K562 (cell line): ENCODE results near the gene SPEF1. TPM values are rescaled to one million over a fixed set of nuclear protein-coding genes. Genes with fewer than 3 reads are reported as not detected.
A peak's percentile ranks its signal among the peaks of the same experiment; 100 is the strongest.

Experiments
- CAMTA2 ChIP-seq: fragments of 250-450 bp; sonication (Bioruptor Pico); conservative IDR thresholded peaks from 2 replicates; pipeline ENCODE4 v1.5.1; 2022
- CBFB ChIP-seq: sonication (generic); formaldehyde crosslinking; IDR thresholded peaks from 2 replicates; pipeline ENCODE4 v1.4.0; 2020; ENCODE audit warnings: mild to moderate bottlenecking, missing genetic modification reagents
- FOXJ3 ChIP-seq: sonication (generic); formaldehyde crosslinking; IDR thresholded peaks from 2 replicates; pipeline ENCODE4 v1.4.0; 2020; ENCODE audit warnings: mild to moderate bottlenecking, missing genetic modification reagents
- GATA2 ChIP-seq: sonication (generic); formaldehyde crosslinking; IDR thresholded peaks from 2 replicates; pipeline ENCODE4 v1.4.0; 2020; ENCODE audit warnings: mild to moderate bottlenecking, missing genetic modification reagents
- HDAC1 ChIP-seq, 2 experiments: fragments of 450-650 bp; IDR thresholded peaks; 2 replicates each; pipeline ENCODE4 v1.6.1; 2016 to 2017; ENCODE audit warnings: inconsistent platforms in 1 of 2, mild to moderate bottlenecking in 1 of 2, moderate library complexity in 1 of 2
- HMGN3 ChIP-seq: IDR thresholded peaks from 2 replicates; pipeline ENCODE4 v1.6.1; 2011; ENCODE audit warnings: borderline replicate concordance, low read depth, mild to moderate bottlenecking, mixed read lengths, low read length; ENCODE audit not compliant: insufficient read length; ENCODE audit errors: extremely low read depth
- JUND ChIP-seq, 2 experiments: IDR thresholded peaks; 2 replicates in 1 of 2; 3 replicates in 1 of 2; pipeline ENCODE4 v1.6.1; 2011; ENCODE audit warnings: borderline replicate concordance in 2 of 2, low read depth in 2 of 2, low read length in 2 of 2, improper control_type of control experiment in 1 of 2, missing biosample characterization in 1 of 2, missing genetic modification characterization in 1 of 2, missing genetic modification reagents in 1 of 2
- MXI1 ChIP-seq: IDR thresholded peaks from 2 replicates; pipeline ENCODE4 v1.6.1; 2011; ENCODE audit warnings: low read depth, mild to moderate bottlenecking, improper control_type of control experiment, low read length
- RBFOX2 ChIP-seq: fragments of 200-400 bp; formaldehyde crosslinking; IDR thresholded peaks from 2 replicates; pipeline ENCODE4 v1.6.1; 2017; ENCODE audit warnings: low read depth, mild to moderate bottlenecking, low read length, moderate library complexity
- VEZF1 ChIP-seq: fragments of 200-800 bp; sonication (Bioruptor generic); IDR thresholded peaks from 2 replicates; pipeline ENCODE4 v1.6.1; 2017; ENCODE audit warnings: missing genetic modification characterization, missing compliant biosample characterization
- ZNF143 ChIP-seq: sonication (generic); formaldehyde crosslinking; IDR thresholded peaks from 2 replicates; pipeline ENCODE4 v1.9.0; 2022; ENCODE audit warnings: mild to moderate bottlenecking, missing genetic modification reagents
- polyA plus RNA-seq, 8 experiments: library from polyadenylated mRNA; depleted of rRNA in 4 of 8; stranded (reverse) in 5 of 8; unstranded in 3 of 8; fragments of >200 nt; fragmentation: Nextera tagmentation in 2 of 8; fragmentation: Illumina TruSeq in 1 of 8; extraction: Ambion mirVana in 2 of 8; extraction: Trizol in 1 of 8; gene quantifications; 2 replicates each; pipeline versions ENCODE4 v1.2.1 to v1.2.3, GENCODE V29; 2011 to 2014; ENCODE audit warnings: inconsistent platforms in 1 of 8, missing spikeins in 1 of 8
- total RNA-seq, 7 experiments: library from RNA; depleted of rRNA in 6 of 7; stranded (reverse); fragments of >200 nt in 6 of 7; fragmentation: Illumina TruSeq in 2 of 7; extraction: Trizol in 2 of 7; gene quantifications; 2 replicates each; pipeline versions ENCODE4 v1.2.1 to v1.2.3, GENCODE V29; 2011 to 2021; ENCODE audit warnings: low replicate concordance in 1 of 7
- TF ChIP-seq, protein P1 (sequence below): sonication (generic); formaldehyde crosslinking; IDR thresholded peaks from 2 replicates; pipeline ENCODE4 v1.8.1; 2023; ENCODE audit warnings: mild to moderate bottlenecking, missing genetic modification reagents

SPEF1 gene
- total and polyA plus RNA-seq, 9 of the 15 experiments (the other 6 are each of a cell fraction or from before 2014, with no cell fraction given): not detected

DNA sequence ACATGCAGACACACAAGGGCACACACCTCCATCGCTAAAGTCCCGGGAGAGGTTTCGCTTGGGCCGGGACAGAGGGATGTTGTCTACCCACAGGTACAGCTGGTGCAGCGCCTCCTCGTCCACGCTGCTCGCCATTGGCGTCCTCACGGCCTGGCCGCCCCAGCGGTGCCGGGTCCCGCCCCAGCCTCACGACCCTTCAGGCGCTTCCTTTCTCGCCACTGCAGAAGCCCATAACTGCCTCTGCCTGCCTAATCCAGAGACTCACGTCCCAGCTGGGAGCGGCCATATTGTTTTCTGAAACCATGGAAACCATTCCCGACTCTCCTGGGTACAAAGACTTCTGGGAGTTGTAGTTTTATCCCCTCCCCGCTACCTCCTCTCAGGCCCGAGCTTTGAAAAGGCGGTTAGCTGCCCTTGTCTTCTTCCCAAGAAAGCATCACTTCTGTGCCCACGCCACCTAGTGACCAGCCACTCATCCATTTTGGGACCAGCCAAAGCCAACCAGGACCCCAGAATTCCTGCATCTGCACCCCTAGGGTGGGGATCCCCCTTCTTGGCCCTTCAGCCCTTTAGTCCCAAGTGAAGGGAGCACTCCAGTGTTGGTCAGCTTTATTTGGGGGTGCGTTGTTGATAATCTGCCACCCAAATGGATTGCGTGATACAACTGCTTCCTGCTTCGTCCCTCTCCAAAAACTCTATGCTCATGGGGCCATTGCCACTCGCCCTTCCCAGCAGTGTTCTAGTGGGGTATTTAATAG is at the start of gene SPEF1 (continued):
- TF ChIP-seq HDAC1 (IDR thresholded peaks at IDR 0.05): peak in 1 of 2 experiments; percentile 95; a peak in 2 of 4 replicates
- TF ChIP-seq HMGN3: no peak
- no peak for TF ChIP-seq GATA2 (CRISPR knock-in tag)
- peak; percentile 91 for TF ChIP-seq ZNF143 (CRISPR knock-in tag)
- TF ChIP-seq RBFOX2: peak; percentile 39; the same call in 1 of the 2 replicates
- TF ChIP-seq JUND (IDR thresholded peaks at IDR 0.05; ENCODE audit: borderline replicate concordance, low read depth, low read length): peak; percentile 15; the same call in 1 of the 2 replicates
- no peak for TF ChIP-seq JUND (tag; IDR thresholded peaks at IDR 0.05; ENCODE audit: borderline replicate concordance, low read depth, low read length)
- TF ChIP-seq VEZF1 (CRISPR knock-in tag): no peak
- peak; percentile 69; the same call in 1 of the 2 replicates for TF ChIP-seq MXI1
- TF ChIP-seq CAMTA2 (CRISPR knock-in tag): no peak
- TF ChIP-seq FOXJ3: peak; percentile 76
- no peak for TF ChIP-seq CBFB (CRISPR knock-in tag)
- TF ChIP-seq, protein P1, sequence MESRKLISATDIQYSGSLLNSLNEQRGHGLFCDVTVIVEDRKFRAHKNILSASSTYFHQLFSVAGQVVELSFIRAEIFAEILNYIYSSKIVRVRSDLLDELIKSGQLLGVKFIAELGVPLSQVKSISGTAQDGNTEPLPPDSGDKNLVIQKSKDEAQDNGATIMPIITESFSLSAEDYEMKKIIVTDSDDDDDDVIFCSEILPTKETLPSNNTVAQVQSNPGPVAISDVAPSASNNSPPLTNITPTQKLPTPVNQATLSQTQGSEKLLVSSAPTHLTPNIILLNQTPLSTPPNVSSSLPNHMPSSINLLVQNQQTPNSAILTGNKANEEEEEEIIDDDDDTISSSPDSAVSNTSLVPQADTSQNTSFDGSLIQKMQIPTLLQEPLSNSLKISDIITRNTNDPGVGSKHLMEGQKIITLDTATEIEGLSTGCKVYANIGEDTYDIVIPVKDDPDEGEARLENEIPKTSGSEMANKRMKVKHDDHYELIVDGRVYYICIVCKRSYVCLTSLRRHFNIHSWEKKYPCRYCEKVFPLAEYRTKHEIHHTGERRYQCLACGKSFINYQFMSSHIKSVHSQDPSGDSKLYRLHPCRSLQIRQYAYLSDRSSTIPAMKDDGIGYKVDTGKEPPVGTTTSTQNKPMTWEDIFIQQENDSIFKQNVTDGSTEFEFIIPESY (CRISPR knock-in tag): 0 out of 2 replicates have a peak, but pooled peaks have one; percentile 33
